ENCODE results near the gene KDSR. TPM values are rescaled to one million over a fixed set of nuclear protein-coding genes. Genes with fewer than 3 reads are reported as not detected.

KDSR gene
- total RNA-seq, 1 experiment from 2014 or later, result 30.7 TPM

DNA sequence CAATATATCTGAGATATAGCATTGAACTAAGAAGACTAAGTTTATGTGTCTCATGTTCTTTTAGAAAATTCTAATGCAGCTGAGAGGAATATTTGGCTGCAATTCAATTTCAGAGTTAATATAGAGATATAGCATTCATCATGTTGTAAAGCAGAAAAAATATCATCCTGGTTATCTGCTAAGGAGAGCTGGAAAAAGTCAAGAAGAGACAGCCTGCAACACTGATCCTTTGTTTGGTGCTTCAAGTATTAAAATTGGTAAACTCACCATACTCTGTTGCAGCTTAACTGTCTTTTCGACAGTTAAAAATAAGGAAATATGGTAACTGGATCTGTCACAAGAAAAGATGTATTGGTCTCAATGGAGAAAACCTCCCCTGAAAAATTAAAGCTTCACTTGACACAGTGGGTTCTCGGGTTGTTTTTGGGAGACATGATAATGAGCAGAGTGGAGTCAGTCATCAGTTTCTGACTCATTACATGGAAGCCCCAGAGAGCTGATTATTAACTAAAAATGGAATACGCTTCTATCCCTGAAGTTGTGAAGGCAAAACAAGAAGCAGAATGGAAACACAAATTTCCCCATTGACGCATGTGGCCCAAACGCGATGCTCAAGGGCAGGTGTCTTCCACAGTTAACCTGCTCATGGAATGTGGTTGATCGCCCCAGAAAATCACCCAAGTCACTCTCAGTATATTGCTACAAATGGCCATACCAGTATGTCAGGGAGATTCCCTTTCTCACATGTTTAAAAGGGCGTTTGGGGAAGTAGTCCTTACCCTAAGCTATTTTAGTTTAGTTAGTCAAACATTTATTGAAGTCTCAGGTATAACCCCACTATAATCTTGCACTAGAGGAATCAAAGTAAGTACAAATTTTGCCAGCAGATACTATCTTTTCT, 55.6 kb downstream of the KDSR start:
- DNase-seq (ENCODE audit: extremely low read depth, low read depth), result no peak

DNA sequence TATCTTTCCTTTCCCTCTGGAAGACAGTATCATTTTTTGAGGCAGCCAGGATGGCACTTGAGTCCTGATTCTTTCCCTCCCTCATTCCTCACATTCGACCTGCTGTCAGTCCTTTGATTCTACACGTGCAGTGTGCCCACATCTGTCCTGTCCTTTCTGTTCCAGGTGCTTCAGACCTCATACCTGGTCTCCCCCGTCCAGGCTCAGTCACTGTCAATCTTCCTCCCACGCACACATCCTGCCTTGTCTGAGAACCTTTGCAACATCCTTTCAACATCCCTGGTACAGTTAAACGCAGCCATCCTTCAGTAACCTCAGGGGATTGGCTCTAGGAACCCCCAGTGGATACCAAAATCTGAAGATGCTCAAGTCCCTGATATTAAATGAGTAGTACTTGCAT, 57.6 kb downstream of the KDSR start:
- DNase-seq (ENCODE audit: extremely low read depth, low read depth), result no peak

DNA sequence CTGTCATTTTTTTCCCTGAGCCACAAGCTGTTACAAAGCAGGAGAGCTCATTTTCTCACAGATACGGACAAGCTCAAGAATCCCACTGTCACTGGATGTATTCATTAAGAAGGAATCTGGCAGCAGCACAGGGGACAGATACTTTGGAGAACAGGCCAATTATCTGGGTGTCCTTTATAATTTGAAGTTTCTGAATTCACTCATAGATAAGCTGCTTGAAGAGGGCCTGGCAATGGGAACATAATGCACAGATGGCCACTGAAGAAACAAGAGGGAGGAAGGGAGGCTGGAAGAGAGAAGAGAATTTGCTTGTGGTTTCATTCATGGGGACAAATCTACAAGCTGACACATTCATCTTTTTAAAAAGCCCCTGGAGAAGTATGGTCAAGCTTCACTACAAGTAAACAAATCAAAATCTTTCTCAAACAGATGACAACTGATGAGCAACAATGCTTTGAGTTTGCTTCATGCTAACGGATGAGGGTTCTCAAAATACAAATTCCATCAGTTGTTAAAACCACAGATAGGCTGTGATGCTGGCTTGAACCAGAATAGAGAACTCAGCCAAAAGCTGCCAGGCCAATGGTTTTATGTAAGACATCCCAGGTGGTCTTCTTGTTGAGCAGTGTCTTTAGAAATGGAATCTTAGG, 59.3 kb downstream of the KDSR start:
- no peak for DNase-seq (ENCODE audit: extremely low read depth, low read depth)

DNA sequence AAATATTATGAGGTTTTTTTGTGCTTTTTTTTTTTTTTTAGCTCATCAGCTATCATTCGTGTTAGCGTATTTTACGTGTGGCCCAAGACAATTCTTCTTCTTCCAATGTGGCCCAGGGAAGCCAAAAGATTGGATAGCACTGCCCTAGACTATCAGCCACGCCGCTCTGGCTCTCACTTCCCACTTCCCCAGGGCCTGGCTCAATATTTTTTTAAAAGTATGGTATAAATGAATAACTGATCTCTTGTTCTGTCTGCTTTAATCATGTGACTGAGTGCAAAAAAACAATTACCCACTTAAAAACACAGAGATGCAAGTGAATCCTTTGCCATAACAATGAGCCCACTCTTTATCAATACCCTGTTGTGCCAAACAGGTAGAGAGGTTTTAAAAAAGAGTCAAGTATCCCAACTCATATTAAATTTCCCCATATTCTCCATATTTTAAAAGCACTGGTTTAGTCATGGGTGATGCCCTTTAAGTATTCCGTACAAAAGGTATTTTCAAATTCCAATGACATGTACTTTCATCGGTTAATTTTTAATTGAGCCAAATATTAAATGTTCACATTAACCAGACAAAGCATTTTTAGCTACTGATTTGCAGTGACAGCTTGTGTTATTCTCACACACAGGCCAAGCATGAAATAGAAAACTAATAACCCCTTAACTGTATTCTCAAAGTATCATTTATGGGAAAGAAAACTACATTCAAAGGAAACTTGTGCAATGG, 60.0 kb downstream of the KDSR start:
- DNase-seq (ENCODE audit: extremely low read depth, low read depth), result no peak

DNA sequence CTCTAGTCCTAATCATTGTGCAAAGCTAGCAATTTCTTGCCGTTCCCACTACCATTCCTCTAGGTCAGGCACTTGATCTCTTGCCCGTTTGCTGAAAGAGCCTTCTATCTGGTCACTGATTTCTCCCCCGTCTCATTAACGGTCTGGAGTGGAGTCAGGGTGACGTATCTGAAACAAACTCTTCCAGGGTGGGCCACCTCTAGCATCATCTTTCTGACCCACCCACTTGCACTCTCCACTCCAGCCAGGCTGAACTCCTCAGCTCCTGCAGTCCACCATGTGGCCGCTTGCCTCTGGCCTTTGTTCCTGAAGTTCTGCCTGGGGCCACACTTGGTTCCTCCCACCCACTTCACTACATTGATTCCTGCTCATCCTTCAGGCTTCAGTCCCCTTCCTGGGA, 60.8 kb downstream of the KDSR start:
- no peak for DNase-seq (ENCODE audit: extremely low read depth, low read depth)

DNA sequence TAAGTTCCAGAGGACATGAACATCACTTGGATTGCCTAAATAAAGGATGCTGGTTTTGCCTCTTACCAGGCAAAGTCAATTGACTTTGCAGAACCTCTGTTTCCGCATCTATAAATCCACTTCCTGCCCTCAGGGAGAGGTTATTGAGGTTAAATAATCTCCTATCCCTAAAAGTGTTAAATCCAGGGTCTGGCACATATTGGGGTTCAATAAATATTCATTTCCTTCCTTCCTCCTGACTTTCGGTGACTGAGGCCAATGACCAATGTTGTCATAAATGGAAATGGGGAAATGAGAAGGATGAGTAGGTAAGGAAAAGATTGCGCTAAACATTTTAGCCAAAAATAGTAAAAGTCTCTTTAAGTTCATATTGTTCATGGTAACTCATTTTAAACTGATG, 63.5 kb downstream of the KDSR start:
- no peak for DNase-seq (ENCODE audit: extremely low read depth, low read depth)

DNA sequence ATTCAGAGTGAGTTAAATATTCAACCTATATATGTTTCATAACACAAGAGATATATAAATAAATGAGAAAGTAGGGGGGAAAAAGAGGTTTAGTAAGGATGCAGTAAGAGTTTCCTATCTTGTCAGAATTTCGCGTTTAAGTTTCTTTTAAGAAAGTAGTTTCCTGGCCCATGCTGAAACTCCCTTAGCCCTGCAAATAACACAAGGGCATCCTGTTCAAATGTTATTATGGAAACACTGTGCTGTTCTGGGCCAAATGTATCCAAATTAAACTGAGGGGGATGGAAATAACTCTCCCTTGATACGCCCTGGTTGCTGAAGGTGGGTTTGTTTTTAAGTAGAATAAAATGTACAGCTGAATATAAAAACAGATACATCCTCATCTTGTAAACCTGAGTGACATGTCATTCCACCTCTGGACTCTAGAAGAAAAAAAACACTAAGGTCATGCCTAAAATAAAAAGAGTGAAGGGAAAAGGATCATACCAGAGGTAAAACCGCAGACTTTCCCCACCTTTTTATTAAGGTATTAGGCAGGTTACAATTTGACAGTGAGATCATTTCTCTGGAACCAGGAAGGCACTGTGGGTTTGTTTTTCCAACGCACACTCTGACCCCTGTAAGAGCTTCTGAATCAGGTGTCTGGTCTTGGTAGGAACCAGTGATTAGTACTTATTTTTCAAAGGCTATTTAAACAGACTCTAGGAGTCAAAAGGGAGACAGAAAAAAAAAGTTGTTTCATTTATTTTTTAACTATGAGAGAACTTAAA, 64.2 kb downstream of the KDSR start:
- no peak for DNase-seq (ENCODE audit: extremely low read depth, low read depth)

DNA sequence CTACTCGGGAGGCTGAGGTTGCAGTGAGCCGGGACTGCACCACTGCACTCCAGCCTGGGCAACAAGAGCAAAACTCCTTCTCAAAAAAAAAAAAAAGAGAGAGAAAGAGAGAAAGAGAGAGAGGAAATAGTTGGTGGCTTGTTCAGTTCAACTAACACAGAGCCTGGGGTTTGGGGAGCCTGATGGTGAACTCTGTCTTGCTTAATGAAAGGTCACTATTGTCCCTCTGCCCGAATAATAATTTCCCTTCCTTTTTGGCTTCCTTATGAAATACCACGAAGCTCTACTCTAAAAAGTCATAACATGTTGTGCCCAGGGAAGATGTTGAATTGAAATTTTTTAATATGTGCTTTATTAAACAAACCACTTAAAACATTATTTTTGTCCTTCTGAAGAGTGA, 64.8 kb downstream of the KDSR start:
- DNase-seq (ENCODE audit: extremely low read depth, low read depth), result no peak

DNA sequence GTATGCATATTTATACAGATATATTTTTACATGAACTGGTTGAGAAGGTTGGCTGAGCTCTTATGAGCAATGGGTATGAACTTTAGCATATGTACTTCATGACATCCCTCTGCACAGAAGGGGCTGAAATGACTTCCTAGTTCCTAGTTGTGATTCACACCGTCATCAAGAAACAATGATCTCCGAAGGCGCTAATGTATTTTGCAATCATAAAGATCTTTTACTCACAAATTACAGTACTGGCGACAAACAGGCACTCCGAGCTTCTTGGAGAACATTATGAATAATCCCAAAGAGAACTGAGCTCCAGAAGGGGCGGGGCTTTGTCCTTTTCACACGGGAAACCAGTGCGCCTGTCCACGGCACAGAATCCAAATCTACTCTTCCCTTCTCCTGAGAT, 65.6 kb downstream of the KDSR start:
- DNase-seq (ENCODE audit: extremely low read depth, low read depth), result no peak

DNA sequence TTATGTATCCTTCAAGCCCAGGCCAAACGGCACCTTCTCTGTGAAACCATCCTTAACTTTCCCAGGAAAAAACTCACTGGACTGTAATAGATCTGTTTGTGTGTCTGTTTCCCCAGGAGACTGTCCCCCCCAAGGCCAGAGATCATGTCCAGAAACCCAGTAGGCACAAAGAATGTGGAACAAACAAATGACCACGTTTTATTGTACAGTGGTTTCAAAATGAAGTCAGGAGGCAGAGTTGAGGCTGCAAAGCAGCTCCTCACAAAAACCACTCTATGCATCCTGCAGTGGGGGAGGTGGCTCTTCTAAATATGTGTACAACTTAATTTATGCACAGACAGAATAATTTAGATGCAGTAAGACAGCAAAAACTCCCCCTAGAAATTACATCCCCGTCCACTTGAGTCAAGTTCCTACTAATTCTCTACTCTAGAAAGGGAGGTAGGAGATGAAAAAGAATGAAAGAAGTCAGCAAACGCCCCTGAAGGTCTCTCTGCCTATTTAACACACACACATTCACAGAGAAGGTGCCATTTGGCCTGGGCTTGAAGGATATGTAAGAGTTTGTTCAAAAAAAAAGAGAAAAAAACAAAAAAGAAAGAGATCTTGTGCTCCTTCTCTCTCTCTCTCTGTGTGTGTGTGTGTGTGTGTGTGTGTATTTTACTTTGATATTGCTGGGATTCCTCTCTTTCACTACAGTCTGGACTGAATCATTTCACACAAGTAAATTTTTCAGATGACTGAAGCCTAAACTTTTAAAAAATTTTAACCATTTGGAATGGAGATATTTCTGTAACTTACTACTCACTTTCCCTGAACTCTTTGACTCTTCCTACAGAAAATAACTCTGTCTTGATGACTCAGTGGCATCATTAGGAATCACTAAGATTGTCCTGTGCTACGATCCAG, 66.9 kb downstream of the KDSR start:
- no peak for DNase-seq (ENCODE audit: extremely low read depth, low read depth)

DNA sequence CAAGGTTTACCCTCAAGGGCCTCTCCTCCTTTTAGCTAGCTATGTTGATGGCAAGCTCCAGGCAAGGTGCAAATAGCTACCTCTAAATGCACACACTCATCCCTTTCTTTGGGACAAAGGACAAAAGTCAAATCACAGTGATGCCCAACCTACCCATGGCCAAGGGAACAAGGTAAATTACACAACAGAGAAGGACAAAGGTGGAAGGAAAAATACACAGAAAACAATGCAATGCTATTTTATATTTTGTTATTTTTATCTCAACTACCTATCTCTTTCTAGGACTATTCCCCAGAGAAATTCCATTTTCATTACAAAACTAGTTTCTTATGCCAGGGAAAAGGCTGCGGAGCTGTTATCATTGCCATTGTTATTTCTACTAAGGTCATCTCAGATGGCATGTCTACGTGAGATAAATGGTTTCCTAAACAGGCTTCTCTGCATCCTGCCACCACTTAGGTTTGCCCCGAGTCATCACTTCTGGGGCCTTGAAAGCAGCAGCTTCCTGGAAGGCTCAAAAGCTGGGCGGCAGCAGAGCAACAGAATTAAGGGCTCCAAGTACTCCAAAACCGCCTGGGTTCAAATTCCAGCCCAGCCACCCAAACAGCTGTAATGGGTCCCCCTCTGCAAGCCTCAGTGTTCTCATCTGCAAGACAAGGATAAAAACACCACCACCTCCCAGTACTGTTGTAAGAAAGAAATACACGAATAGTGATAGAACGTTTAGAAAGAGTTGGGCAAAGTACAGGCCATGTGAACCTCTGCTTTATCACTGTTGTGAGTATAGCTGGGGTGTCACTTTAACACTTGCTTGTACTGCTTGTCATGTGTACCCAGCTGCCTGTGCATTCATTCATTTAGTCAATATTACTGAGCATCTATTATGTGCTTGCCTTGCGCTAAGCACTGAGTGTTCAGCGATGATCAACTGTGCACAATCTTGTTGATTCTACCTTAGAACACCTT, 68.3 kb downstream of the KDSR start:
- no peak for DNase-seq (ENCODE audit: extremely low read depth, low read depth)

DNA sequence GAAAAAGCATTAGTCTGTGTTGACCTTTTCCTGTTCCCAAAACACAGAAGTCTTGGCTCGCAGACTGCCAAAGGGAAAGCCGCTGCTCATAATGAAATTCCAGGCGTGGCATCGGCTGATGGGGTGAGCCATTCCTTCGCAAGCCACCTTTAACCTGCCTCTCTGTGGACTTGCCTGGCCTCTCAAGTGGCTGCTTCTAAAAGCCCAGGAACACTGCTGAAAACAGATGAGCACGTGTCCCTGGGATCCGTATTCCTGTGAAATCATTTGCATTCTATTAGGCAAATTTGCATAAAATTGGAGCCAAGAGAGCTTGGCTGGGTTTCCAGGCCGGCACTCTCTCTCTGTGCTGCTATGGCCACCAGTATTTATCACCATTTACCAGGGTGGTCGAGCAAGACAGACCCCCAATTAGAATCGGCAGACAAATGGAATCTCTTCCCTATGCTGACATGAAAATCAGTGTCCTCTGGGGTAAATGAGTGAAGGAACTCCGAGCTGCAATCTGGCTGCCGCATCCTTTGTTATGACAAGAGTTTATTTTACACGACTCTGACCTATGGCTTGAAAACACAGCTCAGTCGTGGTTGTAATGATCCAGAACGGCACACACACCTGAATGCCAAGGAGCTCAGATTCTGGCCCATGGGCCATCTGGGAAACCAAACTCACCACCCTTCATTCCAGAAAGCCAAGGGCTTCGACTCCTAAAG, 69.2 kb downstream of the KDSR start:
- DNase-seq (ENCODE audit: extremely low read depth, low read depth), result no peak

DNA sequence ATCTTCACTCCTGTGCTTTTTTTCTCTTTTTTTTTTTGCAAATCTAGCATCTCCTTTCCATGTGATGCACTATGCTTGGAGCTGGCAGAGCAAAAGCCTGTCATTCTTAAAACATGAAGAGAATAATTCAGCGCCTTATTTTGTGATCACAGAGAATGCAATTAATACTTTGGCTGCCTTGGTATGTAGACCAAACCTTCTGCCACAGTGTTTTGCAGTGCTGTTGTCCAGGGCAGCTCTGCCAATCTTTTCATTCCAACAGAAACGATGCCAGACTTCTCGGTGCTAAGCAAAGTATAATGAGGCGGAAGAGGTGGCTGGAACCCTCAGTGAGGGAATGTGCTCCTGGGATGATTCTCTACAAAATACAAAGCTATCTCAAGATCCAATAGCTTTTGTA, 73.1 kb downstream of the KDSR start:
- DNase-seq (ENCODE audit: extremely low read depth, low read depth), result no peak

DNA sequence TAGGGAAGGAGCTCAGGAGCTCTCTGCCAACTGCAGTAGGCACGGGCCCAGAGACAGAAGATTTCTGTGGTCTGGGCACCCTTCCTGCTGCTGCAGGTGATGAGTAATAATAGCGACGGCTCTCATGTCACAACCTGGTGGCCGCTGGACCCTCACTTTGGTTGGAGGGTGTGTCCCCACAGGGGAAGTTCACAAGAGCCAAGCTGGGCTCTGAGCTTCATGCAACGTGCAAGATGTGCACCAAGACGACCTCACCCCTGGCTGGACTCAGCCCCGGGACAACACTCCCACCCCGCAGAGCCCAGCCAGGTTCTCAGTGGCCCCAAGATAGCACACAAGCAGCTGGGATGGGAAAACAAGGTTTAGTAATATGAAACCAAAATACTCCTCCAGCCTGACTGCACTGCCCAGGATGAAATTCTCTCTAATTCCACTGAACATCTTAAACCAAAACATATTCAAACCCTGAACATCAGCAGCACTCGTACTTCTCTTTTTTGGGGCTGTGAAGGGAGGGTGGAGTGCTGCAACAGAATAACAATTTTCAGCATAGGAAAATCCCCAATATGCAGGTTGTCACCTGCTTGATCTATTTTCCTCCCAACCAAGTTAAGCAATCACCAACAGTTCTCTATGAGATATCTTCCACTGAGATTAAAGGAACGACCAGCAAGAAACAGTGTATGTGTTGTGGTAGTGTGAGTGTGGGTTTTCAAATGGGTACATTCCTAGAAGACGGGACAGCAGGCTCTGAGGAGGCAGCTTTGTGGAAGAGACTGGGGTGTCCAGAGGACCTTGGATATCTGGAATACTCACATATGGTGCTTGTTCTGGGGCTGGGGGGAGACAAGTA, 73.9 kb downstream of the KDSR start:
- DNase-seq (ENCODE audit: extremely low read depth, low read depth), result no peak

DNA sequence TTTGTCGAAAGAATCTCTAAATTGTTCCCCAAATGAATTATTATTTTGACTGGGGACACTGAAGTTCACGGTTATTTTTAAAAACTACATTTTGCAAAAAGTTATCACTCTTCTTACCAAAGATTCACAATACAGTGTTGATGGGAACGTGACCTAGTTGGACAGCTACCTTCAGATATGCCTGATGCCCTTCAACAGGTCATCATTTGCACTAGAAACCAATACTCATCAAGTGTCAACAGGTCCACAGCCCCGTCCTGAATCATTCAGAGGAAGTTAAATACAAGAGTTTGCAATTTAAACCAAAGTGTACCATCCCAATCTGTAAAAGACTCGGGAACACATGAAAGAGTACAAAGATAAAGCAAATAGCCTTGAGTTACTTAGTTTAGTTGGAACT, 75.7 kb downstream of the KDSR start:
- DNase-seq (ENCODE audit: extremely low read depth, low read depth), result no peak

DNA sequence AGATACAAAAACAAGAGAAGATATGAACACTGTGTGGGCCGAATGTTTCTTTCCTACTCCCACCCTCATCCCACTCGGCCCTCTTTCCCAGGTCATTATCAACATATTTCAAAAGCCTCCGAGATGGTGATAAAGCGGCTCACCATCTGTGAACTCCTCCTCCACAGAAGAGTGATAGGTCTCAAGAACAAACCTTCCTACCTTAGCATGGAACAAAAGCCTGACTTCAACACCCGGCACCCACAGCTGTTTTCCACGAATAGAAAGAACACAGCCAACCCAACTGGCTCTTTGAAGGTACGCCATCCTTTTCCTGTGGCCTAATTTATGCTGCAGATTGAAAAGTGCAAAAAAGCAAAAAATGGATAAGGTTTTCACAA, 76.2 kb downstream of the KDSR start:
- DNase-seq (ENCODE audit: extremely low read depth, low read depth), result no peak

DNA sequence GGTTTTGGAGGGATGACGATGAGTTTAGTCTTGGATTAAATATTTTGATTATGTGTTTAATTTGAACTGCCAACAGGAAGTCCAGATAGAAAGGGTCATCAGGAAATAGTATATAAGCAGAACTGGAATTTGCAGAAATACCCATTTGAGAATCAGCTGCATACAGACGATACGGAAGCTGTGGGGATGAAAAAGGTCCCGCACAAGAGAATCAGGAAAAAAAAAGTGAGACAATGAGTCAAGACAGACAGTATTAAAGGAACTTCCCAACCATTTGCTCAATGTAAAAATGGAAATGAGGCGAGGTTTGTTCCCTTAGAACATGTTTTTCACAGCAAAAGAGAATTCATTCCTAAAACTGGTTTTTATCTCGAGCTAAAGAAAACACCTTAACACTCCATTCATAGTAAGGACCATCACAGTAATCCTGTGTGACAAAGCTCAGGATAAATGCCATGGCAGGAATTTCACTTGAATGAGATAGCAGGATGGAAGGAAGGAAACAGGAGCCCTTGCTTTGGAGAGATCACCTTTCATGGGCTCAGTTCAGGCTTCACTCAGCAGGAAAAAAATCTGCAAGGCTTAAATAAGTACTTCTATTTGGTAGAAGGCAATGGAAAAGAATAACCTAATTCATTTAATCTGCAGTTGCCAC, 76.7 kb downstream of the KDSR start:
- no peak for DNase-seq (ENCODE audit: extremely low read depth, low read depth)

All from NCI-H460 (cell line).